Fibroblast of lung (primary cell): ENCODE results near the gene SNAP29.

Experiments
- CTCF ChIP-seq, 2 donors: IDR thresholded peaks in 1 of 2; conservative IDR thresholded peaks in 1 of 2; 1 replicate in 1 of 2; 2 replicates in 1 of 2; pipeline ENCODE4 v1.5.1; 2011 to 2012; ENCODE audit warnings: low read length in 2 of 2, control low read depth in 1 of 2, inconsistent platforms in 1 of 2, low read depth in 1 of 2, mild to moderate bottlenecking in 1 of 2
- EZH2 ChIP-seq: IDR thresholded peaks from 2 replicates; pipeline ENCODE4 v1.5.1; 2012; ENCODE audit warnings: low read length, control low read depth, mild to moderate bottlenecking; ENCODE audit errors: missing control alignments

GRCh38 chr22:20815477-20816050 lies 43.2 kb upstream of the SNAP29 start:
- TF ChIP-seq CTCF (conservative IDR thresholded peaks at IDR 0.05 in 1 of 2, IDR thresholded peaks at IDR 0.05 in 1 of 2; ENCODE audit: low read depth in 1 of 2, low read length in 2 of 2) (no peak), EZH2 (no peak)
